GM19099 (cell line): ENCODE results near the gene PACC1.

Experiments
- POLR2A ChIP-seq: IDR thresholded peaks from 3 replicates; pipeline ENCODE4 v1.6.1; 2011; ENCODE audit warnings: low read depth; ENCODE audit not compliant: insufficient read length; ENCODE audit errors: extremely low read depth

PACC1 gene

GRCh38 chr1:212381397-212382035, 33.2 kb downstream of the PACC1 start:
- no peak for TF ChIP-seq POLR2A

GRCh38 chr1:212379366-212379765, 35.3 kb downstream of the PACC1 start:
- TF ChIP-seq POLR2A = no peak

- no peak for TF ChIP-seq POLR2A
These were observed 37.0 kb downstream of the PACC1 start for GRCh38 chr1:212377644-212378043.

GRCh38 chr1:212375986-212376385, 38.7 kb downstream of the PACC1 start:
- no peak for TF ChIP-seq POLR2A

- no peak for TF ChIP-seq POLR2A
These were observed 46.6 kb downstream of the PACC1 start for GRCh38 chr1:212368073-212368484.

- no peak for TF ChIP-seq POLR2A
These were observed 47.1 kb downstream of the PACC1 start for GRCh38 chr1:212367474-212368072.

GRCh38 chr1:212366901-212367300, 47.8 kb downstream of the PACC1 start:
- no peak for TF ChIP-seq POLR2A

- no peak for TF ChIP-seq POLR2A
These were observed 49.7 kb downstream of the PACC1 start for GRCh38 chr1:212364985-212365384.

- no peak for TF ChIP-seq POLR2A
These were observed 54.7 kb downstream of the PACC1 start for GRCh38 chr1:212359794-212360479.

GRCh38 chr1:212355230-212355969, 59.3 kb downstream of the PACC1 start:
- TF ChIP-seq POLR2A = no peak

GRCh38 chr1:212354464-212354863, 60.2 kb downstream of the PACC1 start:
- no peak for TF ChIP-seq POLR2A

GRCh38 chr1:212353181-212353580, 61.5 kb downstream of the PACC1 start:
- TF ChIP-seq POLR2A = no peak

- no peak for TF ChIP-seq POLR2A
These were observed 62.9 kb downstream of the PACC1 start for GRCh38 chr1:212351588-212352362.

GRCh38 chr1:212346601-212347000, 68.1 kb downstream of the PACC1 start:
- no peak for TF ChIP-seq POLR2A

GRCh38 chr1:212344905-212345304, 69.8 kb downstream of the PACC1 start:
- no peak for TF ChIP-seq POLR2A
